NT2/D1 (cell line): ENCODE results near the gene DMD.

ENCODE experiments used
- SUZ12 ChIP-seq: IDR thresholded peaks from 2 replicates; pipeline ENCODE4 v1.6.1; 2011; ENCODE audit not compliant: insufficient read length, insufficient read depth; ENCODE audit errors: extremely low read depth
- YY1 ChIP-seq: IDR thresholded peaks from 2 replicates; pipeline ENCODE4 v1.6.1; 2011; ENCODE audit not compliant: insufficient read length, insufficient read depth
- ZNF274 ChIP-seq: IDR thresholded peaks from 2 replicates; pipeline ENCODE4 v1.6.1; 2011; ENCODE audit warnings: mild to moderate bottlenecking, low read depth, low read length

DNA sequence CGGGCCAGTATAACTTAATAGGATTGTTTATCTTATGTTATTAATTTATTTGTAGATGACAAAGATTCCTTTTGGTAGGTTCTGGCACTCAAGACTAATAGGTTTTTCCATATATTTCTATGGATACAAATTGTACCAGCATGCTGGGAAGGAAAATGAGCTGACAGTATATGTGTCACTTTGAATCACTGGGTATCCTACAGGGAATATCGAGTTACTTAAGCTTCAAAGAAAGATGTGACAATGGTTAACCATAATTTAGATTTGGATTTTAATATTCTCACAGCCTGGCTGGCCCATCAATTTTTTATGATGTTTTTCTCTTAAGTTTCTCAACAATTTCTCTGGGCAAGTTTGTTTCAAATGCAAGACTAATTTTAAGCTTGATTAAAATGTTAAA lies 1640.7 kb downstream of the DMD start:
- TF ChIP-seq SUZ12 (no peak), YY1 (no peak), ZNF274 (no peak)
